K562 (cell line): ENCODE results near the gene TANK. TPM values are rescaled to one million over a fixed set of nuclear protein-coding genes. Genes with fewer than 3 reads are reported as not detected.

Source experiments
- ATAC-seq: fragments of 200-7000 bp; cut with Tn5 transposase; 3 replicates; pipeline ENCODE4 v1.9.1; 2020; ENCODE audit warnings: moderate library complexity
- BruUV-seq: library from RNA; stranded (reverse); fragments of 400-500 nt; replicated peaks from 2 replicates; lab custom pipeline; 2021; lab: Mats Ljungman, UMichigan
- CTCF ChIA-PET: fragments of 300-600 bp; formaldehyde crosslinking; extraction: SDS; loops from one replicate; lab custom pipeline; 2021; ENCODE audit warnings: low intra/inter-chr PET ratio; lab: Yijun Ruan, JAX
- POLR2A ChIA-PET: fragments of 300-600, 350-650 bp; sonication (Branson Sonifier 250); formaldehyde crosslinking; extraction: SDS; loops from one replicate; lab custom pipeline; 2021; ENCODE audit warnings: antibody characterized with exemption, inconsistent platforms; lab: Yijun Ruan, JAX
- DNase-seq, 4 experiments: peaks; one replicate each; pipeline versions ENCODE4 v3.0.0 to v3.0.0-alpha.2; 2011 to 2018; ENCODE audit warnings: low spot score in 3 of 4, mixed read lengths in 3 of 4; ENCODE audit errors: extremely low read depth in 1 of 4
- FAIRE-seq: peaks from 2 replicates; lab custom pipeline; 2011; peaks lifted over from hg19 to GRCh38; lab: Jason Lieb, UNC
- H2AFZ ChIP-seq: 2 replicates; pipeline ENCODE4 v1.6.0; 2011; ENCODE audit warnings: low read depth, low read length, control low read depth, inconsistent platforms
- H3K27ac ChIP-seq: fragments of 200-600 bp; 3 replicates; pipeline ENCODE4 v1.8.0; 2011; ENCODE audit warnings: low read depth, mild to moderate bottlenecking, control low read depth, inconsistent platforms, low read length, moderate library complexity, mixed read lengths; ENCODE audit errors: extremely low read depth
- H3K27me3 ChIP-seq, 2 experiments: fragments of 300-600 bp in 1 of 2; 2 replicates in 1 of 2; 3 replicates in 1 of 2; pipeline versions ENCODE4 v1.6.0 to v1.8.0; 2011; ENCODE audit warnings: inconsistent platforms in 2 of 2, low read length in 2 of 2, mild to moderate bottlenecking in 1 of 2, mixed read lengths in 1 of 2, moderate library complexity in 1 of 2; ENCODE audit not compliant: control insufficient read depth in 2 of 2, insufficient read depth in 2 of 2
- H3K36me3 ChIP-seq: fragments of 300-600 bp; 3 replicates; pipeline ENCODE4 v1.8.0; 2011; ENCODE audit warnings: mild to moderate bottlenecking, low read length, inconsistent platforms; ENCODE audit not compliant: control insufficient read depth, insufficient read depth
- H3K4me1 ChIP-seq, 2 experiments: fragments of 200-600 bp in 1 of 2; replicated peaks in 1 of 2; 2 replicates in 1 of 2; 3 replicates in 1 of 2; pipeline versions ENCODE4 v1.5.1 to v1.8.0; 2011; ENCODE audit warnings: inconsistent platforms in 2 of 2, low read length in 2 of 2, mild to moderate bottlenecking in 1 of 2, mixed read lengths in 1 of 2, moderate library complexity in 1 of 2; ENCODE audit not compliant: control insufficient read depth in 2 of 2, insufficient read depth in 2 of 2
- H3K4me2 ChIP-seq: 2 replicates; pipeline ENCODE4 v1.6.1; 2011; ENCODE audit warnings: low read length, control low read depth, inconsistent platforms, mixed read lengths; ENCODE audit not compliant: insufficient read depth
- H3K4me3 ChIP-seq: fragments of 200-600 bp; sonication (generic), shearing (Covaris generic); 2 replicates; pipeline ENCODE4 v1.5.1; 2016; ENCODE audit warnings: control low read depth, inconsistent platforms
- H3K79me2 ChIP-seq: fragments of 200-600 bp; 3 replicates; pipeline ENCODE4 v1.8.0; 2011; ENCODE audit warnings: low read length, inconsistent platforms; ENCODE audit not compliant: control insufficient read depth, insufficient read depth
- H3K9ac ChIP-seq, 2 experiments: 2 replicates each; pipeline versions ENCODE4 v1.6.0 to v1.6.1; 2011; ENCODE audit warnings: low read depth in 2 of 2, low read length in 2 of 2, control low read depth in 1 of 2, inconsistent platforms in 1 of 2, mild to moderate bottlenecking in 1 of 2, mixed read lengths in 1 of 2; ENCODE audit not compliant: insufficient read depth in 1 of 2
- H3K9me1 ChIP-seq: one replicate; pipeline ENCODE4 v1.6.0; 2011; ENCODE audit warnings: inconsistent platforms, mild to moderate bottlenecking, low read length, moderate library complexity; ENCODE audit not compliant: control insufficient read depth, insufficient read depth
- H3K9me3 ChIP-seq: replicated peaks from 2 replicates; pipeline ENCODE4 v1.5.1; 2011; ENCODE audit warnings: low read depth, low read length, inconsistent platforms; ENCODE audit not compliant: control insufficient read depth, insufficient read depth
- H4K20me1 ChIP-seq: replicated peaks from 2 replicates; pipeline ENCODE4 v1.6.1; 2011; ENCODE audit warnings: low read length, inconsistent platforms, mixed read lengths; ENCODE audit not compliant: control insufficient read depth, insufficient read depth
- ARID1B ChIP-seq: fragments of 450-650 bp; IDR thresholded peaks from 2 replicates; pipeline ENCODE4 v1.6.1; 2016; ENCODE audit warnings: antibody characterized with exemption, mild to moderate bottlenecking, inconsistent platforms
- POLR2G ChIP-seq: fragments of 200-400 bp; formaldehyde crosslinking; IDR thresholded peaks from 2 replicates; pipeline ENCODE4 v1.6.1; 2017; ENCODE audit warnings: low read depth, mild to moderate bottlenecking, antibody characterized with exemption, low read length, moderate library complexity
- RBM22 ChIP-seq: fragments of 200-400 bp; formaldehyde crosslinking; IDR thresholded peaks from 2 replicates; pipeline ENCODE4 v1.6.1; 2018; ENCODE audit warnings: low read length, low read depth; ENCODE audit not compliant: poor library complexity, severe bottlenecking
- TRIM28 ChIP-seq: fragments of 450-650 bp; IDR thresholded peaks from 2 replicates; pipeline ENCODE4 v1.6.1; 2017
- ZFPM2 ChIP-seq: fragments of 250-450 bp; sonication (Bioruptor Pico); IDR thresholded peaks from 2 replicates; pipeline ENCODE4 v1.5.1; 2022; ENCODE audit warnings: mild to moderate bottlenecking
- ZNF124 ChIP-seq: sonication (generic); formaldehyde crosslinking; IDR thresholded peaks from 2 replicates; pipeline ENCODE4 v1.8.1; 2022; ENCODE audit warnings: missing genetic modification reagents
- WGBS: fragments of 100-300 bp; shearing (Covaris generic); methylation state at CpG from one replicate; pipeline ENCODE4 v1.1.6; 2016; ENCODE audit warnings: low coverage, mixed read lengths; ENCODE audit not compliant: insufficient coverage; ENCODE audit errors: missing lambda C conversion rate; 5-methylcytosine and 5-hydroxymethylcytosine counted together
- in situ Hi-C: fragments of 300-500 bp; cut with MboI; formaldehyde crosslinking; loops from 4 replicates; pipeline ENCODE4 v1.15.0; 2018; ENCODE audit warnings: inconsistent platforms, mixed read lengths
- intact Hi-C: fragments of 100-400 bp; cut with micrococcal nuclease; formaldehyde crosslinking; loops from 2 replicates; pipeline ENCODE4 v1.14.2; 2022
- polyA plus RNA-seq, 8 experiments: library from polyadenylated mRNA; depleted of rRNA in 4 of 8; stranded (reverse) in 5 of 8; unstranded in 3 of 8; fragments of >200 nt; fragmentation: Nextera tagmentation in 2 of 8; fragmentation: Illumina TruSeq in 1 of 8; extraction: Ambion mirVana in 2 of 8; extraction: Trizol in 1 of 8; gene quantifications; 2 replicates each; pipeline versions ENCODE4 v1.2.1 to v1.2.3, GENCODE V29; 2011 to 2014; ENCODE audit warnings: inconsistent platforms in 1 of 8, missing spikeins in 1 of 8
- total RNA-seq, 7 experiments: library from RNA; depleted of rRNA in 6 of 7; stranded (reverse); fragments of >200 nt in 6 of 7; fragmentation: Illumina TruSeq in 2 of 7; extraction: Trizol in 2 of 7; gene quantifications; 2 replicates each; pipeline versions ENCODE4 v1.2.1 to v1.2.3, GENCODE V29; 2011 to 2021; ENCODE audit warnings: low replicate concordance in 1 of 7

TANK gene
- total and polyA plus RNA-seq, 9 of the 15 experiments (the other 6 are each of a cell fraction or from before 2014, with no cell fraction given) = 43.0 to 91.5 (median 54.4) TPM

DNA sequence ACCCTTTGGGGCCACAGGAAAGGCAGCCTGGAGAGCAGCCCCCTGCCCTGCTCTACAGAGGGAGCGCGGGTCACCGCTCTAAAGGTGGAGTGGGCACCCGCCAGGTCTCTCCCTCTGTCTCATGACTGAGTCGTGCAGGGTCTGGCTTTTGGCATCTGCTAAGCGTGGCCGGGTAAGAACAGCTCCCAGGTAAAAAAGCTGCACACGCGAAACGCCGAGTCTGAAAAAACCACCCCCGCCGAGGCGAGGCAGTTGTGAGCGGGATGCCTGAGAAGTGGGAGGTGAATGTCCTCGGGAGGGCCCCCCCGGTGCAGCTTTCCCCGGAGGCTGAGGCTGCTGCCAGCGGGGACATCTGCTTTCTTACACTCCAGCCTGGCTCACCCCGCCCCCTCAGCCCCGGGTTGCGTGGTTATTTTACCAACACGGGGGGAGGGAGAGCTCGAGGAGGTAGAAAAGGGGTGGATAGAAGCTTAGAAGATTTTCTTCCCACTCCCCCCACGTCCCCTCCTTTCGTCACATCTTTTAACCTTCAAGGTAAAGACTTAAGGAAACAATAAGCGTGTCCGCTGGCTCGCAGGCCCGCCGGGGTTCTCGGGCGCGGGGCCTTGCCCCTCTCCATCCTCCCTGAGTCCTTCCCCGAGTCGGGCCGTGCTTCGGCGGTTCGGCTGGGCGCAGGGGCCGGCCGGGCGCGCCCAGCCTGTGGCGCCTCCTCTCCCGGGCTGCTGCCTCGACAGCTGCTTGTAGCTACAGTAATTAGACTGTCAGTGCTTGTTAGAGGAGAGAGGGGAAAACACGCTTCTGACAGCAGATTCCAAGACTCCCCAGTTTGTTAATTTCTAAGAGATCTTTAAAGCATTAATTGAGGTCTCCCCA is 77.4 kb downstream of the TANK start:
- TF ChIP-seq TRIM28 = no peak
- TF ChIP-seq RBM22 = peak; percentile 68
- no peak for TF ChIP-seq ARID1B
- TF ChIP-seq ZNF124 (CRISPR knock-in tag) = no peak
- TF ChIP-seq ZFPM2 (CRISPR knock-in tag) = no peak
- TF ChIP-seq POLR2G = peak; percentile 63
- H4K20me1 ChIP-seq = no peaks in the 10 kb centered on the region
- ChIA-PET POLR2A (interaction anchor here (0.6 kb wide), 1 partner anchor 121 kb away, joined by 3 read pairs; no protein-coding TSS in a partner anchor), CTCF (no interaction called here)
- no peak overlapping the region for H3K27ac ChIP-seq
- no peaks in the 10 kb centered on the region for H3K27me3 ChIP-seq
- H3K36me3 ChIP-seq = peaks cover 18% of the 10 kb centered on the region; the same call in 2 of the 3 replicates
- no peak overlapping the region for H2AFZ ChIP-seq
- intact Hi-C loops (no loop called here), in situ Hi-C loops (no loop called here)
- ATAC-seq = no peak
- WGBS = 94% methylated on average over 32 of the region's 49 CpGs
- H3K4me3 ChIP-seq = no peak overlapping the region
- FAIRE-seq = no peak
- H3K9me1 ChIP-seq = no peaks in the 10 kb centered on the region
- H3K4me1 ChIP-seq = no peaks in the 10 kb centered on the region; a peak in 1 of 5 replicates
- H3K4me2 ChIP-seq = no peak overlapping the region
- peaks cover 1% of the 10 kb centered on the region; the same call in 1 of the 2 replicates for H3K9me3 ChIP-seq
- H3K79me2 ChIP-seq = no peaks in the 10 kb centered on the region
- DNase-seq = no peak
- no TSS peak for BruUV-seq
- no peak overlapping the region for H3K9ac ChIP-seq
